GM18505 (cell line): ENCODE results near the gene TRAPPC12.

Source experiments
- ATAC-seq: cut with Tn5 transposase; IDR thresholded peaks from one replicate; pipeline ENCODE4 v1.9.1; 2021; ENCODE audit not compliant: unreplicated experiment
- POLR2A ChIP-seq: IDR thresholded peaks from 4 replicates; pipeline ENCODE4 v1.6.1; 2011; ENCODE audit warnings: borderline replicate concordance; ENCODE audit not compliant: insufficient read depth, insufficient read length; ENCODE audit errors: extremely low read depth

The TRAPPC12 gene

DNA sequence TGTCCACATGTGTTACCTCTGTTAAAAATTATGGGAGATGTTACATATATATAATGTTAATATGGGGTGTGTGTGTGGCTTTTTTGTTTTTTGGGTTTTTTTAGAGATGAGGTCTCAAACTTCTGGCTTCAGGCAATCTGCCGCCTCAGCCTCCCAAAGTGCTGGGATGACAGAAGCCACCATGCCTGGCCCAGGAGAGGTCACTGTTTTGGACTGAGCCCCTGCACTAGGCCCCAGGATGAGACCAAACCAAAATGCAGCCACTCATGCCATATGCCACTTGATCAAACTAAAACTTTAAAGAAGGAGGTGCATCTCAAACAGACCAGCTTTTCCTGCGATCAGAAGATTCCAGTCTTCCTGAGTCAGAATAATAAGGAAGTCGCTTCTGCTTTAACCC lies 137.3 kb downstream of the TRAPPC12 start:
- no peak for ATAC-seq
- TF ChIP-seq POLR2A = no peak

DNA sequence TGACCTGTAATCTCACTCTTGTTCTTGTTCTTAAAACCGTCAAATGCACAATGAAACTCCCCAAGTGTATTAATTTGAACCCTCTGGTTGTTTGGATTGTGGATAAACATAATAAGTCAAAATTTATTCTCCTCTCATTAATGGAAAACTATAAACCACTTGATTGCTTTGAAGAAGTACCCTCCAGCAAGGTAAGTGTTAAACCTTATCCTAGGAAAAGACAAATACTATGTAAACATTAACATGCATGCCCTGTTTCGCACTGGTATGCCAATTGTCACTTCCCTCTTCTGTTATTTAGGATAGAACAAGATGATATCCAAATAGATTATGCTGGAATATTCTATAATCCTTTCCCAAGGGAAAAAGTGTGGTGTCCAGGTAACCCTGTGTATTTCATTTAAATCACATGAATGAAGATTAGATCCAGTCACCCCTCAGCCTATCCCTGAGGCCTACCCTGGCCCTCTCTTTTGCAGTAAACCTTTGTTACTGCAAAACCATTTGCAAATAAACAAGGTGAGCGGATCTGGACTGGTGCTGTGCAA lies 138.5 kb downstream of the TRAPPC12 start:
- ATAC-seq = no peak
- no peak for TF ChIP-seq POLR2A

DNA sequence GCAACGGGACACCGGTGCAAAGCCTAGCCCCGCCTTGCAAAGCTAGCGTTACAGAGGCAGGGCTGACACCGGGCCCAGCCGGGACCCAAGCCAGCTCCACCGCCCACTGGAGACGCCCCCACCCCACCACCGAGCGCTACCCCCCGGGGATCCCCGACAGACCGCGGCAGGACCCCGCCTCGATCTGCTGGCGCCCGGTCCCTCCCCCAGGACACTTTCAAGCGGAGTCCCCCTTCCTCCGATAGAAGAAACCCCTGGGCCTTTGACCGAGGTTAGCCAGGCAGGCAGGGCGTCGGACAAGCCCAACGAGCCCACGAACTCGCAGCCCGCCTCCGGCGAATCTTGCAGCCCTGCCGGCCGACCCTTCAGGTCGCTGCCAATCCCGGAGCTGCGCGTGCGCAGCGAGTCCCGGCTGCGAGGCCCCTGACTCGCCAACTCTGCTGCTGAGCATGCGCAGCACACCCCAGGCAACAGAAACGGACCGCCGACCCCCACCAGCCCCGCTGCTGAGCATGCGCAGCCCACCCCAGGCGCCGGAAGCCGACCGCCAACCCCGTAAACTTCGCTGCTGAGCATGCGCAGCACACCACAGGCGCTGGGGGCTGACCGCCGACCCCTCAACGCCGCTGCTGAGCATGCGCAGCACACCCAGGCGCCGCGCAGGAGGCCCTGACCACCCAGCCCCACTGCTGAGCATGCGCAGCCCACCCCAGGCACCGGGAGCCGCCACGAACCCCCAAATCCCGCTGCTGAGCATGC lies 139.2 kb downstream of the TRAPPC12 start:
- TF ChIP-seq POLR2A = peak; percentile 97
- ATAC-seq = peak; percentile 84

DNA sequence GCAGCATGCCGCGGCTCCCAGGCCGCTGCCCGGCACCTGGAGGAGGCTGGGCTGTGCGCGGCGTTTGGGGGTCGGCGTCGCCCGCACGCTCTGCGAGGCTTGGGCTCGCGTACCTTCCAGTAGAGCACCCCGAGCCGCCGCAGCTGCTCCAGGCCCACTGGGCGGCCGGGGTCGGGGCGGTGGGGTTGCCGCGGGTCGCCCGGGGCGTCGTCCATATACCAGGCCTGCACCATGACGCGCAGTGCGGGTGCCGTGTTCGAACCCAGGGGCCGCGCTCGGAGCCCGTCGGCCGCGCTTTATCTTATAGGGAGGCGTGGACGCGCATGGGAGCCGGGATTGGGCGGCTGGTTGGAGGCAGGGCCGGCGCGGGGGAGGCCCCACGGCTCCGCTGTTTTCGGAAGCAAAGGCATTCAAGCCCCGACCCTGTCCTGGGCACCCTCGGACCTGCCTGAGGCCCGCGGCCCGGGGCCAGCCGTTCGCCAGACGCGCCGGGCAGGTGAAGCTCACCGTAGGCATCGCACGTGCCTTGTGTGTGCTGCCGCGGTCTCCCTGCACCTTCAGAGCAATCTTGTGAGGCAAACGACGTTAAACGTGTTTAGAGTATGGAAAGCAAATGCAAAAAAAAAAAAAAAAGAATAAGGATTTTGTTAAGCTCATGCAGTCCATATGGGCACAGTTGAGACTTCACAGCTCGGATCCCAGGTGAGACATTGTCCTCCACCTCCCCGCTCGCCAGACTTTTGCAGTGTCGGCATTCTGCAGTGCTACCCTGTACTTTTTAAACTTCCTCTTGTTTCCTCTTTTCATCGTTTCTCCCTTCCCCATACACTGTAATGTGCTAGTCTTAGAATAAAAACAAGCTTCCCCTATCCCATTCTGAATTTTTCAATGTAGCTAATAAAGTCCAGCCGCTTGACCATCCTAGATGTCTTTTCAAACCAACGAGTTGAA lies 140.0 kb downstream of the TRAPPC12 start, which contains the start of gene ADI1:
ADI1 (minus strand) TSS at position 277 of the 951 bp plus-strand sequence; CDS start at position 233, 44 bp downstream.
- peak; percentile 57 for ATAC-seq
- TF ChIP-seq POLR2A = peak; percentile 71

DNA sequence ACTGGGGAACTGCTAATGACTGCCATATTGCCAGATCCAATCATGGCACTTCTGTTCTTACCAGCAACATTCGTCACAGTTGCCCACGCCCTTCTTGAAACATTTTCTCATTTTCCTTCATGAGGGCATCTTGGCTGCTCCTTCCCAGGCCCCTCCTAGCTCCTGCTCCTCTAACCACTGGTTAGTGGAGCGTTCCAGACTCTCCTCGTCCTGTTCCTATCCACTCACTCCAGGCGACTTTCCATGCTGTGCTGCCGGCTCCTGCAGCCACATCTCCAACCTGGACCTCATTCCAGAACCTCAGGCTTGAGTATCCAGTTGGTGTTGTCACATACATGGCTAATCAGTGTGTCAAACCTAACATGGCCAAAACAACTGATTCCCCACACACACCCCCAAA lies 141.1 kb downstream of the TRAPPC12 start:
- no peak for TF ChIP-seq POLR2A
- no peak for ATAC-seq

DNA sequence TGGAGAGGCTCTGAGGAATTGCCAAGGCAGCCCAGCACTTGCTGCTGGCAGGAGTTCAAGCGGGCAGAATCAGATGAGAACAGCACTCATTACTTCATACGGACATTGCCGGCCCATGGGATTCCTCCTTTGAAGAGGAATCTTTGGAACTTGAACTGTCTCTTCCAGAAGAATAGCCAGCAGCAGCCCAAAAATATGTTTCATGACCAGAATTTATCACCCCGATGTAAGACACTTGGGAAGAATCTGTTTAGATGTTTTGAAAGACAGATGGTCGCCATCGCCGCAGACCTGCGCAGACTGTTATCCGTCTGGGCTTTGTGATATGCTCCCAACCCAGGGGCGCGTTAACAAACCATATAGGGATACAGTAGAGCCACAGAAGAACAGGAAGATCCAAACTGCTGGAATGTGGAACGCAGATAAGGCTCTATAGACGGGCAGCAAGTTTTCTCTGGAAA lies 143.5 kb downstream of the TRAPPC12 start:
- TF ChIP-seq POLR2A = no peak
- ATAC-seq = no peak

DNA sequence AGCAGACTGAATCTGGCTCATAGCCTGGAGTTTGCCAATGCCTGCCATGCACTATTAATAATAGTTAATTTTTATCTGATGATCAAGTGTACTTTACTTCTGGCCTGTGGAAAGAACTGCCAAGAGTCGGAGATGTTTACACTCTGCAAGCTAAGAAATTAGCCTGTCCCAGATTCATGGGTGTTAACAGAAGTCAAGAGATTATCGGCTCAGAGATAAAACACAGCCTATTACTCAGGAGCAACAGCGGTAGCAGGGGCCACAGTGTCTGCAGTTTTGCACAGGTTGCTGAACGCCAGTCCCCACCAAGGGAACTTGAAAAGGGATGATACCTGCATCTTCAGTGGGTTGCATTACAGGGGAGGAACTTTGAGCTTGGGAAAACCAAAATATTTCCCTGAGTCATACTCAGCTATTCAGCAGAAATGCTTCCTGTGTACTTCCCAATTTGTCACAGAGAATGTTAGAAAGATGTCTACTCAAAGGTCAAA lies 144.1 kb downstream of the TRAPPC12 start:
- ATAC-seq = no peak
- no peak for TF ChIP-seq POLR2A

DNA sequence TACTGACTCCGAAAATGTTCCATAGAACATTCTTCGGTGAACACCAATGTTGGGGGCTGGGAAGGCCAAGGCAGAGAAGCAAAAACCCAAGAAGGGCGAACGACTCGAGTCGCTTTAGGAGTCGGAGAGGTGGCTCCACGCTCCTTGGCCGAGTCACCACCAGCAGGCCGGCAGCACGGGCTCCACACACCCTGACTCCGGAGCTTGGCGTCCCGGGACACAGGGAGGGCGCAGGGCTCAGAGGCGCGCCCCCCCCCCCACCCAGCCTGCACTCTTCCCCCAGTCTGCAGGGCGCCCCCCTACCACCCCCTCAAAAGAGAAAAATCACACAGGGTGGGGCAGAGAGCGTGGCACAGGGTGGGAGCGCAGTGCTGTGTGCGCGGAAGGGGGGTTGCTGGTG lies 147.4 kb downstream of the TRAPPC12 start:
- TF ChIP-seq POLR2A = no peak
- no peak for ATAC-seq

DNA sequence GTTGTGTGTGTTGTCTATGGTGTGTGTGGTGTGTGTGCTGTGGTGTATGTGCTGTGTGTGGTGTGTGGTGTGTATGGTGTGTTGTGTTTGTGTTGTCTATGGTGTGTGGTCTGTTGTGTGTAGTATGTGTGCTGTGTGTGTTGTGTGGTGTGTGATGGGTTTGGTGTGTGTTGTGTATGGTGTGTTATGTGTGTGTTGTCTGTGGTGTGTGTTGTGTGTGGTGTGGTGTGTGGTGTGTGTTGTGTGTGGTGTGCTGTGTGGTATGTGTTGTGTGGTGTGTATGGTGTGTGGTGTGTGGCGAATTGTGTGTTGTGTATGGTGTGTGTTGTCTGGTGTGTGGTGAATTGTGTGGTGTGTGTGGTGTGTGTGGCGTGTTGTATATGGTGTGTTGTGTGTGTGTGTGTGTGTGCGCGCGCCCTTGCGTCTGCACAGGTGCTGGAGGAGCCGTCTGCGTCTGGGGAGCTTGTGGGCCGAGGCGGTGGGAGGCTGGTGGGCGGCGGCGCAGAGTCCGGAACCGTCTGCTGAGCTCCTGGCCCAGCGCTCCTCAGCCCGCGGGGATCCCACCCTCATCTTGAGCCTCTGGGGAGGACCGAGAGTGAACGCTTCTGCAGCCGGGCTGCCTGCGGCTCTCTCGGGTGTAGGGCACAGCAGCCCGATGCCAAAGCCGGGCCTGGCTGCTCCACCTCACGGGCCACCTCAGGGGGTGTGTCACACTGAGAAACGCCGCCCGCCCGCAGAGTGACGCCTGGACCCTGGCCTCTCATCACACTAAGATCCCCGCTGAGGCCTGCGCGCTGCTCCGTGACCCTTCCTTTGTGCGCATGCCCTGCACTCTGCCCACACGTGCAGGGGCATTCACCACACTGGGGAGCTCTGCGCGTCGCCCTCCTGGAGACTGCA lies 148.6 kb downstream of the TRAPPC12 start:
- no peak for TF ChIP-seq POLR2A

More for the DNA sequence above, 148.6 kb downstream of the TRAPPC12 start:
- no peak for ATAC-seq
